ENCODE data around the gene DNAJC1. TPM values are rescaled to one million over a fixed set of nuclear protein-coding genes. Genes with fewer than 3 reads are reported as not detected.

Gene DNAJC1
- total RNA-seq, 2 donors from 2014 or later: 16.1 to 20.8 TPM

DNA sequence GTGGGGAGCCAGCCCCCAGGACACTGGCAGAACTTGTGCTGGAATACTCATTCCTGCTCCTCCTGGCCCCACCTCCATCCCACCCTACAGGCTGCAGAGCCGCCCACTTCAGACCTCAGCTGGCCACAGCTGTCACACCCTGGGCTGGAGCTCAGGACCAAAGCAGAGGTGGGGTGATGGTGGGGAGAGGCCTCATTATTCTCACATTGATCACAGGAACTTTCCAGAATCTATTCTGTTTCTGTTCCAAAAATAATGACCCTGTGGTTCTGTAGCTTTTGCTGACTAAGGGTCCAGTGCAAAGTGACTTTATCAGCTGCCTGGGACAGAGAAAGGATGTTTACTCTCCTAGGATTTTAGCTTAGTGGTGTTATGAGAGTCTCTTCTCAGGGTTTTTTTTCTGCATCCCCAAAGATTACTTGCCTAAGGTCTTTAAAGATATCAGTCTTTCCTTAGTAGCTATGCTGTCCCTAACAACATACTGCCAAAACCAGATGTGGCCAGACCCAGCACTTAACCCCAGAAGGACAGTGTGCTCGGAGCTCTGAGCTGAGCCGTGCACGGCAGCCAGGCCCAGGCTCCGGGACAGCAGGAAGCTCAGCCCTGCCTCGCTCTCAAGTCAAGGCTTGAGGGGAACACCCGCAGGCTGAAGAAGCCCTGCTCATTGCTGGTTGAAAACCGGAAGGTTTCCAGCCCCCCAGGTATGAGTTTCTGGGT lies 246.2 kb downstream of the DNAJC1 start:
- ATAC-seq (peak; percentile 68 to 70), DNase-seq (no peak)
- intact Hi-C loops (cut with DNase I): no loop called here

DNA sequence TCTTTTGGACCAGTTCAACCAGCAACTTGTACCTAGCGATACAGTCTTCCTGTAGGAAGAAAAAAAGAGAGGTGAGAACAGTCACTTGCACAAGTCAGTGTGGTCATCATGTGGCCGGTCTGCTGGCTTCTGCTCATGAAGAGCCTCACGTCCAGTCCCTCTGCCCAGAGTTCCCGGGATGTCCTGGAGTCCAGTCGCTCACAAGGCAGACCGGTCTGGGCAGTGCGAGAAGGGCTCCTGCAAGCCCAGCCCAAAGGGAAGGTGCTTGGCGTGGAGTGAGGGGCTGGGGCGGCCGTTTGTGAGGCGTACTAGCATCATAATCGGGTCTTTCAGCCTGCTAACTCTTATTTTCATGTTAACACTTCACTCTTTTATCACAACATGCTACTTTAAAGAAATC lies 246.8 kb downstream of the DNAJC1 start:
- intact Hi-C loops (cut with DNase I): no loop called here
- DNase-seq (no peak), ATAC-seq (no peak)

DNA sequence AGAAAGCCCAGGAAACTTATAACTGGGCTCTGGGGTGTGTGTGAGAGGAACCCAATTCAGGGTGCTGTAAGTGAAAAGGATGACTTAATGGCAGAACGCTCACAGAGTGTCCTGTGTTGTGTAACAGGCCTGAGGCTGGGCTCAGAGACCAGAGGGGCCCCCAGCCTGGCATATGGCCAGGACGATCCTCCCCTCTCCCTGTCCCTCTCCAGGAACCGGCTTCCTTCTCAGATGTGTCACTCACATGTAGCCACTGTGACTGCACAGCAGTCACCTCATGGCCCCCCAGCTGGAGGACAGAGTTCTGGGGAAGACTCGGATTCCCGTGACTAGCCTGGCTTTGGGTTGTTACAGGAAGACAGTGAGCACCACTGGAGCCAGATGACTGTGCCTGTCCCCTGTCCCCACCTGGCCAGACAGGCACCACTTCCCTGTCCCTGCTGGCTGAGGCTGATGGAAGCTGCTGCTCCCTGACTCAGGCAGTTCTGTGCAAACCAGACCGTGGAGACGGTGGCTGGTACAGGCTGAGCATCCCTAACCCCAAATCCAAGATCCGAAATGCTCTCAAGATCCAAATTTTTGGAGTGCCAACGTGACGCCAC lies 249.0 kb downstream of the DNAJC1 start:
- no peak for ATAC-seq
- no peak for DNase-seq
- intact Hi-C loops (cut with DNase I): no loop called here

DNA sequence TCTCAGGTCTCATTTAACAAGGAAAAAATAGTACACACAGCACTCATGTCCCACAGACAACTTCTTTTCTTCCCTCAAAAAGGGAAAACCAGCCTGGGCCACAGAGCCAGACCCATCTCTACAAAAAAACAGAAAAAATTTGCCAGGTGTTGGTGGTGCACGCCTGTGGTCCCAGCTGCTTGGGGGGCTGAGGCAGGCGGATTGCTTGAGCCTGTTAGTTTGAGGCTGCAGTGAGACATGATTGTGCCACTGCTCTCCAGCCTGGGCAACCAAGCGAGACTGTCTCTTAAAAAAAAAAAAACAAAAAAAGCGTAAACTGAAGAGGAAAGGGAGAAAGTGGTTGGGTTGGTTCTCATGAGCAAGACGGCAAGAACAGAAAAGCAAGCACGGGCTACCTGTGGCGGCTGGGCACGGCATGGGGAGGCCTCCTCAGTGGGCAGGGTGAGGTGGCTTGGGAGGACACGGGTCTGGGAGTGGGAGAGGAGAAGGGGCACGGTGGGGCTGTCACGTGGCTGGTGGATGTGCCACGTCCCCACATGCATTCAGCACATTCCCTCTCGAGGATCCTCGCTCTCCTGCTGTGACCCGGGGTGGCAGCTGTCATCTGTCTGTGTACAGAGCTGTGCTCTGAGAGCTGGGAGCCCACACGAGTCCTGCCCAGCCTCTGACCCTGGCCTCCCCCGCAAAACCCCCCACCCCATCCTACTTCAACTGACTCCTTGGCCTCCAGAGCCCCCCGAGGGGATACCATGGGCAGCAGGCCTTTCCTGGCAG lies 249.8 kb downstream of the DNAJC1 start:
- ATAC-seq: no peak
- intact Hi-C loops (cut with DNase I): no loop called here
- no peak for DNase-seq

DNA sequence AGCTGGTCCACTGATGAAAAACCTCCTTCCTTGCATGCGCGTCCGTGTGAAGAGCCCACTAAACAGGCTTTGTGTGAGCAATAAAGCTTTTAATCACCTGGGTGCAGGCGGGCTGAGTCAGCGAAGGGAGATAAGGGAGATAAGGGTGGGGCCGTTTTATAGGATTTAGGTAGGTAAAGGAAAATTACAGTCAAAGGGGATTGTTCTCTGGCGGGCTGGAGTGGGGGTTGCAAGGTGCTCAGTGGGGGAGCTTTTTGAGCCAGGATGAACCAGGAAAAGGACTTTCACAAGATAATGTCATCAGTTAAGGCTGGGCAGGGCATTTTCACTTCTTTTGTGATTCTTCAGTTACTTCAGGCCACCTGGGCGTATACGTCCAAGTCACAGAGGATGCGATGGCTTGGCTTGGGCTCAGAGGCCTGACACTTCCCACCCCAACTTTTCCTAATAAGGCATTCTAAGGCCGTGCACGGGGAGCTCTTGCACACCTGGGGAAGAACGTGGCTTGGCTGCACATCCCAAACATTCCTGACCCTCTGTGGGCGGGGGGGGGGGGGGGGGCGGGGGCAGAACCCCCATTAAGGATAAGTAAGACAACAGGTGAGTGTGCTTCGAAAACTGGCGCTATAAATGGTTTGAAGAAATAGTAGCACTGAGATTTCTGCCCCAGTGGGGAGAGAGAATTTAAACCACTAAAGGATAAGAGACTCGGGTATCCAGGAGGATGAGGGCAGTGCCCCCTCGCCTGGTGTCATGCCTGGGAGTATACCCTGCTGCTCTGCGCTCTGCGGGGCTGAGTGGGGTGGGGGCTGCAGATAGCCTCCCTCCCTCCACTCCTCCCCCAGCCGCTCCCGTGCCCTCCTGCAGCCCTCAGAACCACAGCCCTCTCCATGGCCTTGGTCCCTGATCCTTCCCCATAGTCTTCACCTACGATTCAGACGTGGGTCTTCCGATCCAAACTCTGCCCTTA lies 251.9 kb downstream of the DNAJC1 start:
- intact Hi-C loops (cut with DNase I): no loop called here
- DNase-seq (no peak), ATAC-seq (no peak)

DNA sequence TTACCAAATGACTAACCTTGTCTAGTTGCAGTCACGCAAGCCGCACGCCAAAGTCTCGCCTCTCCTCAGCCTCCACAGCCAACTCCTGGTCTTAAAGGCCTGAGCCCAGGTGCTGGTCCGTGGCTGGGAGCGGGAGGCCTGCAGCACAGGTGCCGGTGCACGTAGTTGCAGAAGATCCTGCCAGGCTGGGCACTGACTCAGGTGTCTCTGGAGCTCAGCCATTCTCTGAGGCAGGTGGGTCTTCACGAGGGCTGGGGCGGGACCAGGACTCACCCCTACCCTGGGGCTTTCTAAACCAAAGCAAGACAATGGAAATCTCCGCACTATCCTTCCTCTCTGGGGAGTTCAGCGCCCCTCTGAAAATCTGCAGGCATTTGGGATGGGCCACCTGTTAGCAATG lies 253.1 kb downstream of the DNAJC1 start:
- intact Hi-C loops (cut with DNase I): no loop called here
- no peak for ATAC-seq

DNA sequence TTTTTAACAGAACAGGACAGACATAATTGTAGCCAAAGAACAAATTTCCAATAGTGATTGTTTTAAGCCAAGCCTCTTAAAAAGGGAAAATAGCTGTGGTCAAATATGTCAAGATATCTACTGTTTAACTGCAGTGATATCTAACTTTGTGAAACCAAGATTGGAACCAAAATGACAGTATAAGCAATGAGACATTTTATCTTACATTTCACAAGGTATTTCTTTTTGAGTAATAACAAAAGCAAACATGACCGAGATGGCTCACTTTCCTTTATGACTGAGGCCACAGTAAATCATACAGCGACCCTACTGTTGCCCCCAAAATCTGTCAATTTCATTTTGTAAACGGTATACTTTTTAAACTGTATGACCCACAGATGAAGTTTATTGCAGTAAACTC lies 253.7 kb downstream of the DNAJC1 start:
- no peak for ATAC-seq
- intact Hi-C loops (cut with DNase I): loop anchor here in 1 of 2 donors (10.0 kb wide), 1 partner anchor 475 kb away; no protein-coding TSS in a partner anchor
- no peak for DNase-seq

More for the DNA sequence above, 253.1 kb downstream of the DNAJC1 start:
- DNase-seq: no peak

DNA sequence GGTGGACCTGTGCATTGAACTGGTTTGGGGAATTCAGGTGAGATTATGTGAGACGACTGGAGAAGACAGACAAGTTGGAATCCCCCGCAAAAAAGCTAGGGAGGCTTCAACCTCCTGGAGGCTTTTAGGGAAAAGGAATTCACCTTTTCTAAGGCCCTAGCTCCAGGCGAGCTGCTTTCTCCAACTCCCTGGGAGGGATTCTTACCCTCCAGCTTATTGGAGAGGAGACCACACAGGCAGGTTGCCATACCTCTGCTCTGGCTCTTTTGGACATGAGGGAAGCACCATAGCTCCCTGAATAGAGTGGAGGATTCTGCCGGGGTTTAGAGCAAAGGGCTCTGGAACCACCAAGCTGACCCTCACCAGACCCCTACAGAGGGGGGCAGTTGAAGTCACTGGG lies 255.7 kb downstream of the DNAJC1 start:
- ATAC-seq: no peak
- no peak for DNase-seq
- intact Hi-C loops (cut with DNase I): loop anchor here in 1 of 2 donors (10.0 kb wide), 1 partner anchor 473 kb away; no protein-coding TSS in a partner anchor

DNA sequence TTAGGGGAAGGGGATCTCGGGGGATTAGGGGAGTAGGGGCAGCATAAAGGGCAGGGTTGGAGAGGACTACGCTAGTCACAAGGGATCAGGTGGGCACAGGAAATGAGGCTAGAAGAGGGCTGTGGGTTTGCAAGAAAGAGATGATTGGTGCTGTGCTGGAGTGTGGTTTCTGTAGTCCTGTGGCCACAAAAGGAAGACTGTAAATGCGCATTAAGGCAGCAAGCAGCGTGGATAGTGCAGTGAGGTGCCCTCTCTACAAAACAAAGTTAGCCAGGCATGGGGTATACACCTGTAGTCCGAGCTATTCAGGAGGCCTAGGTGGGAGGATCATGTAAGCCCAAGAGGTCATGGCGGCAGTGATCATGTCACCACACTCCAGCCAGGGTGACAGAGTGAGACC lies 257.4 kb downstream of the DNAJC1 start:
- no peak for ATAC-seq
- intact Hi-C loops (cut with DNase I): loop anchor here in 1 of 2 donors (10.0 kb wide), 1 partner anchor 471 kb away; no protein-coding TSS in a partner anchor

DNA sequence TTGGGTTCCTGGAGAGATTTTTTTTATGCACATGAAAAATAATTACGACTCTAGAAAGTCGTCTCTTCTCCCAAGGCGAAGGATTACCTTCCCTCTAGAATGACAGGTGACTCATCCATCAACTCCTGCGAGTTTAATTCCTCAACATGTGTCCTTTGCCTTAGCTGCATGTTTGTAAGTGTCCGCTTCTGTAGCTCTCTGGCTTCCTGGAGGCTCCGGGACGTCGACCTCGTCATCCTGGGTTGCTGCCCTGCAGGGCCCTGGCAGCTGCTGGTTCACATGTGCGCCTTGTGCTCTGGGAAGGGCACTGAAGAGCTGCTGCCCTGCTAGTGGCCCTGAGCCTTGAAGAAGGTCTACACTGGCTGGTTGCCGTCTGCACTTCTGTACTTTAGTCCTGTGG lies 259.3 kb downstream of the DNAJC1 start:
- ATAC-seq (no peak), DNase-seq (no peak)
- intact Hi-C loops (cut with DNase I): loop anchor here in 1 of 2 donors (10.0 kb wide), 1 partner anchor 469 kb away; no protein-coding TSS in a partner anchor

More for the DNA sequence above, 257.4 kb downstream of the DNAJC1 start:
- DNase-seq: no peak

DNA sequence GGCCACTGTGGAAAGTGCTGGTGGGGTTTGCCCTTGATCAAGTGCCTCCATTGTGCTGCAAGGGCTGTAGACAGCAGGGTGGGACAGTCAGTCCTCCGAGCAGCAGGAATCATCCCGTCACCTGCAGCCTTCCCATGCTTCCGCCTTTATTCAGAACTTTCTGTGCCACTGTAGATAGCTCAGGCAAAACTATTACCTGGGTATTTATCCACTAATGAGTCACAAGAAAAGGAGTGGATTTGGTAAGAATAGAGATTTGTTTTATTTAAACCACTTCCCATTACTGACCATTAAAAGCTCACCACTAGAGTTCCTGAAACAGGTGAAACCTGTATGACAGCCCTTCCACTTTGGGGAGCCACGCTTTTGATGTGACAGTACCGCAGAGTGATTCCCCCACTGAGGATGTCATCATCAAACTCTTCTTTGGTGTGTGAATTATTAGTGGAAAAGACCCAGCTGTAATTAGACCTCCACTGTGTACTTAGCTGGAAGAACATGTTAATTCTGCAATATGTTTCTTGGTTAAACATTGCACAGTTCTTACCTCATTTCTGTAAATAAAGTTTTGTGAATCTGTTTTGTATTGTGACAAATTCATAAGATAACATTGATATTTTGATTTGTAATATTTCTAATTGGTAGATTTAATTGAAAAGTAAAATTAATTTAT lies 260.7 kb downstream of the DNAJC1 start:
- ATAC-seq (no peak), DNase-seq (no peak)
- intact Hi-C loops (cut with DNase I): loop anchor here in 1 of 2 donors (10.0 kb wide), 1 partner anchor 468 kb away; no protein-coding TSS in a partner anchor

DNA sequence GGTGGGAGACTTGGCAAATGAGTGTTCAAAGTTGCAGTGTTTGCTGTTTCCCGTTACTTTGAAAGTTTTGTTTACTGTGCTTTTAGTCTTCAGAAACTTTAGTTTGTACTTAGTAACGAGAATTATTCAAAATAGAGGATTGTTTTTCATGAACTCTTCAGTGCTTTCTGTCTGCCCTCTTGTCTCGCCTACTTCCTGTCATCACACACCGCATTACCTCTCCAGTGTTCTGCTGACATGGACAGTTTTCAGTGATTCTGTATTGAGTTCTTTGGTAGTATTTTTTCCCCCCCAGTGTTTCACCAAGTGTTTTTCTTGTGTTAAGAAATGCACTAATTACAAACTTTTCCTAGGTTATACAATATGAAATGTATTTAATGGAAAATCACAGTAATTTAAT lies 262.5 kb downstream of the DNAJC1 start:
- ATAC-seq: no peak
- intact Hi-C loops (cut with DNase I): loop anchor here in 1 of 2 donors (10.0 kb wide), 1 partner anchor 466 kb away; no protein-coding TSS in a partner anchor
- DNase-seq: no peak

DNA sequence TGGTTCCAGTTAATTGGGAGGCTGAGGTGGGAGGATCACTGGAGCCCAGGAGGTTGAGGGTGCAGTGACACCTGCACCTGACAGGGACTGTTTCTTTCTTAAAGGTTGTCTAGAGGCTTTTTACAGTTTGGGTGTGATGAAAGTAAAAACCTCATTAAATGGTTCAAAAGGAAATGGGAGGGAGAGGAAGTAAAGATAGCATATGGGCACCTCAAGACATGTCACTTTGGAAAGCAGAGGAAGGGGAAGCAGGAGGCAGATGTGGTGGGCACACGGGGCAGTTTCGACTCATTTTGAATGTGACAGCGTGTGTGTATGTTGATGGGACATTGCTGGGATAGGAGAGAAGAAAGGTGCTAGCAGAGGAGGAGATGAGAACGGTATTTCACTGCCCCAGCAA lies 266.4 kb downstream of the DNAJC1 start:
- no peak for ATAC-seq

DNA sequence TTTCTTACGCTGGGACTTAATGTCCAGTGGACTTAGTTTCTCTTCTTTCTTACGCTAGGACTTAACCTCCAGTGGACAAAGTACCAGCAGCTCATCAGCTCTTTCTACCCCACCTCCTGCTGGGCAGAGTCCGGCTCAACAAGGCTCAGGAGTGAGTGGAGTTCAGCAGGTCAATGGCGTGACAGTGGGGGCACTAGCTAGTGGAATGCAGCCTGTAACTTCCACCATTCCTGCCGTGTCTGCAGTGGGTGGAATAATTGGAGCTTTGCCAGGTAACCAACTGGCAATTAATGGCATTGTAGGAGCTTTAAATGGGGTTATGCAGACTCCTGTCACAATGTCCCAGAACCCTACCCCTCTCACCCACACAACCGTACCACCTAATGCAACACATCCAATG lies 269.8 kb downstream of the DNAJC1 start:
- ATAC-seq: no peak
- DNase-seq: no peak
- intact Hi-C loops (cut with DNase I): loop anchor here (2.0 to 10.0 kb wide), 4 partner anchors 221 to 459 kb away; no protein-coding TSS in a partner anchor

More for the DNA sequence above, 266.4 kb downstream of the DNAJC1 start:
- DNase-seq: no peak
- intact Hi-C loops (cut with DNase I): loop anchor here (10.0 kb wide), 3 partner anchors 218 to 462 kb away; no protein-coding TSS in a partner anchor

DNA sequence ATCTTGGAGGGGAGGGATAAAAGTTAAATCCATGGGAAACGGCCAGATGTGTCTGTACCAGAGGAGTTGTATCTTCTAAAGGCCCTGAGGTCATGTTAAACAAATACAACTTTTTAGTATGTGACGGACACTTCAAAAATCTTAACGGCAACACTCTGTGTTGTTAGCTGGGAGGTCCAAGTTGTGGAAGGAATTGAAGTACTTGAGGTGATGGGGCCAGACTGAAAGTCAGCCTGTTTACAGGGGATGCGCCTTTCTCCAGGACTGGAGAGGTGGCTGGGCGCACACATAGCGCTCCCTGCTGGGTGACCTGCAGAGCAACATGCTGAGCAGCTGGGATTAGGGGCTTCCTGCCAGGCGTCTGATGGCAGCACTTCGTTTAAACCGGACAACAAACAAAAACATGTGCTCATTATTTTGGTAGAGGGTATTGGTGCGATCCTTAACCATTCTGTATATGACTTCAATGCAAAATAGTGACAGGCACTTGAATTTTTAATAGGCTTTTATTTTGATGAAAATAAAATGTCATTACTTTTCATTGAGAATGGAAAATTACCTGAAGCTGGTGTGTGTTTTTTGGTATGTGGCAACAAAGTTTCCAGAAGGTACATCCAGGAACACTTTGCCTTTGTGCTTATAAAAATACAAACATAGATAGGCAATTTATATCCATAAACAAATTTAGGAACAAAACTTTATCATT lies 271.3 kb downstream of the DNAJC1 start:
- intact Hi-C loops (cut with DNase I): loop anchor here (2.0 to 10.0 kb wide), 4 partner anchors 223 to 457 kb away; no protein-coding TSS in a partner anchor
- ATAC-seq (peak; percentile 93 to 94), DNase-seq (peak; percentile 74)

DNA sequence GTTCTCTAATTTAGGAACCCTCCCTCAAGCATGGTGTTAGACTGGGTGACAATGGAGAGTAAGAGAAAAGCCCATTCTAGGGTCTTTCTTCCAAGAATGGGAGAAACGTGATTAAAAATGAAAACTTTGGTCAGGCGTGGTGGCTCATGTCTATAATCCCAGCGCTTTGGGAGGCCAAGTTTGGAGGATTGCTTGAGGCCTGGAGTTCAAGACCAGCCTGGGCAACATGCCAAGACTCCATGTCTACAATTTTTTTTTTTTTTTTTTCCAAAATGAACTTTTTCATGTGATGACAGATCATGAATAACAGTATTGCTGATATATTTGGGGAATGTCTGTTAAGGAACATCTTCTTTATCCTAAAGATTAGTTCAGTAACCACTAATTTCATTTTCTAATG lies 274.9 kb downstream of the DNAJC1 start:
- ATAC-seq (no peak), DNase-seq (no peak)
- intact Hi-C loops (cut with DNase I): no loop called here

DNA sequence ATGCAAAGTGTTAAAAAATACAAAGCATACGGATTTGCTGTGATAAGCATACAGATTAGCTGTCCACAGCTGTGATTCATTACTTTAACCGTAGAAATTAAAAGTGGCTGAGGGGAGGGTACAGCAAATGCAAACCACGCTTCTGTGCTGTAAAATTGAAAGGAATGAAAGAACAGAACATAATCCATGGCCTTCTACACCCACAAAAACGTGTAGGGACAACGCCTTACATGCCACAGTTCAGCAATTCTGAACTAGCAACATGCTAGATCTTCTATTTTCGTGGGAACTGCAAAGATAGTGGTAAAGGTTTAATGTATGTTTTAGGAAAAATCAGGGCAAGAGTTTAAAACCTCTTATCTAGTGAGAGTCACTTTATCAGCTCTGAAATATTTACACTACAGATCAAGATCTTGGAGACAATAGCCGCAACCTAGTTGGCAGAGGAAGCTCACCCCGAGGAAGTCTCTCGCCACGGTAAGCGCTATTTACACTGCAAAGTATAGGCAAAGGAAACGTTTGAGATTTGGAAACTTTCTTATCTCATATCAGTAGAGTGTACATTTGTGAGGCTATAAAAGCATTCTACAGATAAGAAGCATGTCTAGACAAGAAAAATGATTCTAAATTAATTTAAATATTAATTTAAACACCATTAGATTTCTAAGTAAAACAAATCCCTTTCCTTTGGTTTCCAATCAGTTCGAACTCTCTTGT lies 275.9 kb downstream of the DNAJC1 start:
- intact Hi-C loops (cut with DNase I): no loop called here
- DNase-seq (no peak), ATAC-seq (no peak)
